Gastrocnemius medialis (tissue), 4 donors: ENCODE data around the gene MIGA2. TPM values are rescaled to one million over a fixed set of nuclear protein-coding genes. Genes with fewer than 3 reads are reported as not detected.

Experiments
- ATAC-seq, 2 donors: fragments of 150-250 bp; one replicate each; pipeline ENCODE4 v1.9.1; 2016
- DNase-seq, 2 donors: peaks; one replicate each; pipeline ENCODE4 v3.0.0-alpha.2; 2019
- H3K27ac ChIP-seq, 4 donors: fragments of 200-600 bp; sonication (generic); 1 replicate in 1 of 4; 2 replicates in 3 of 4; pipeline ENCODE4 v1.5.1; 2016 to 2018; ENCODE audit warnings: mild to moderate bottlenecking in 2 of 4, moderate library complexity in 1 of 4
- H3K27me3 ChIP-seq, 3 donors: fragments of 200-600 bp; sonication (generic) in 2 of 3; 1 replicate in 1 of 3; 2 replicates in 2 of 3; pipeline versions ENCODE4 v1.5.1 to v1.6.0; 2016 to 2019; ENCODE audit warnings: mild to moderate bottlenecking in 1 of 3, moderate library complexity in 1 of 3
- H3K36me3 ChIP-seq, 2 donors: fragments of 200-600 bp; sonication (generic) in 1 of 2; one replicate each; pipeline ENCODE4 v1.5.1; 2017 to 2018
- H3K4me1 ChIP-seq, 2 donors: fragments of 200-600 bp; sonication (generic) in 1 of 2; one replicate each; pipeline ENCODE4 v1.5.1; 2016 to 2017; ENCODE audit warnings: mild to moderate bottlenecking in 2 of 2
- H3K4me3 ChIP-seq, 4 donors: fragments of 200-600 bp; sonication (generic) in 3 of 4; 1 replicate in 1 of 4; 2 replicates in 3 of 4; pipeline ENCODE4 v1.5.1; 2016 to 2019; ENCODE audit warnings: mild to moderate bottlenecking in 2 of 4
- H3K9me3 ChIP-seq, 3 donors: fragments of 200-600 bp; sonication (generic) in 2 of 3; 1 replicate in 1 of 3; 2 replicates in 2 of 3; pipeline ENCODE4 v1.5.1; 2016 to 2019
- CTCF ChIP-seq, 5 experiments: fragments of 450-650 bp in 3 of 5; fragments of 200-600 bp in 2 of 5; sonication (generic) in 2 of 5; IDR thresholded peaks in 4 of 5; conservative IDR thresholded peaks in 1 of 5; 1 replicate in 4 of 5; 2 replicates in 1 of 5; pipeline ENCODE4 v1.5.1; 2016 to 2019; ENCODE audit warnings: antibody characterized with exemption in 5 of 5, mild to moderate bottlenecking in 3 of 5, moderate library complexity in 3 of 5
- POLR2A ChIP-seq, 2 donors: fragments of 450-650 bp; IDR thresholded peaks; one replicate each; pipeline ENCODE4 v1.6.1; 2017; ENCODE audit warnings: antibody characterized with exemption in 2 of 2, mild to moderate bottlenecking in 2 of 2, moderate library complexity in 2 of 2
- in situ Hi-C, 4 donors: fragments of 200-750 bp; cut with MboI; loops; one replicate each; pipeline versions ENCODE4 v1.15.0 to v1.8.0; 2017; ENCODE audit warnings: low sequenced_read_pairs in 4 of 4
- intact Hi-C: fragments of 100-400 bp; cut with DNase I; formaldehyde crosslinking; loops from one replicate; pipeline ENCODE4 v1.15.1; 2023; ENCODE audit warnings: low total_unique reads
- total RNA-seq, 4 donors: library from RNA; depleted of rRNA; stranded (reverse); fragments of >200 nt; gene quantifications; one replicate each; pipeline versions ENCODE4 v1.1.0 to v1.2.3, GENCODE V29; 2016

Gene MIGA2
- total RNA-seq, 4 donors from 2014 or later, result 5.8 to 20.6 (median 18.1) TPM

GRCh38 chr9:129078691-129079503 lies 42.5 kb downstream of the MIGA2 start:
- Histone ChIP-seq H3K27ac (no peak overlapping the region), H3K36me3 (no peaks in the 10 kb centered on the region), H3K4me1 (peaks cover 10 to 19% of the 10 kb centered on the region in 2 donors), H3K27me3 (no peaks in the 10 kb centered on the region), H3K9me3 (no peaks in the 10 kb centered on the region), H3K4me3 (no peak overlapping the region)
- ATAC-seq (no peak), DNase-seq (no peak)
- intact Hi-C loops, result no loop called here
- TF ChIP-seq CTCF (IDR thresholded peaks at IDR 0.05 in 4 of 5, conservative IDR thresholded peaks at IDR 0.05 in 1 of 5) (no peak), POLR2A (IDR thresholded peaks at IDR 0.05) (no peak)
- in situ Hi-C loops, result no loop called here

- in situ Hi-C loops, result no loop called here
- Histone ChIP-seq H3K27me3 (no peaks in the 10 kb centered on the region), H3K4me3 (peak overlapping the region in 2 of 4 donors; percentile 77 to 89), H3K36me3 (no peaks in the 10 kb centered on the region), H3K4me1 (peaks cover 10 to 19% of the 10 kb centered on the region in 2 donors), H3K9me3 (no peaks in the 10 kb centered on the region), H3K27ac (no peak overlapping the region)
- intact Hi-C loops, result loop anchor here (2.0 to 5.0 kb wide), 2 partner anchors 31 to 43 kb away; partner anchors contain the start of genes CRAT, MIGA2 and PTPA
- TF ChIP-seq POLR2A (IDR thresholded peaks at IDR 0.05) (no peak), CTCF (IDR thresholded peaks at IDR 0.05 in 4 of 5, conservative IDR thresholded peaks at IDR 0.05 in 1 of 5) (no peak)
- no peak for ATAC-seq
- no peak for DNase-seq
These were observed 43.4 kb downstream of the MIGA2 start for GRCh38 chr9:129079829-129080228.

GRCh38 chr9:129080298-129080600 lies 43.8 kb downstream of the MIGA2 start:
- H3K36me3 ChIP-seq, result peaks cover 0 to 2% of the 10 kb centered on the region in 2 donors
- H3K27me3 ChIP-seq, result no peaks in the 10 kb centered on the region
- DNase-seq, result no peak
- peak overlapping the region; percentile 77 to 89 (median 82) for H3K4me3 ChIP-seq
- peak overlapping the region; percentile 43 to 96 (median 82) for H3K27ac ChIP-seq
- intact Hi-C loops, result loop anchor here (2.0 to 5.0 kb wide), 2 partner anchors 31 to 43 kb away; partner anchors contain the start of genes CRAT, MIGA2 and PTPA
- TF ChIP-seq CTCF (IDR thresholded peaks at IDR 0.05 in 4 of 5, conservative IDR thresholded peaks at IDR 0.05 in 1 of 5) (no peak), POLR2A (IDR thresholded peaks at IDR 0.05) (no peak)
- in situ Hi-C loops, result no loop called here
- H3K4me1 ChIP-seq, result peaks cover 10 to 19% of the 10 kb centered on the region in 2 donors
- no peaks in the 10 kb centered on the region for H3K9me3 ChIP-seq
- no peak for ATAC-seq

- DNase-seq (peak; percentile 99), ATAC-seq (peak; percentile 92 to 94)
- in situ Hi-C loops (no loop called here), intact Hi-C loops (loop anchor here (2.0 to 5.0 kb wide), 2 partner anchors 30 to 43 kb away; partner anchors contain the start of genes CRAT, MIGA2 and PTPA)
- Histone ChIP-seq H3K27me3 (no peaks in the 10 kb centered on the region), H3K9me3 (no peaks in the 10 kb centered on the region), H3K27ac (peak within 1 kb of the TSS; percentile 84 to 96 (median 93)), H3K4me1 (peaks cover 10 to 19% of the 10 kb centered on the region in 2 donors), H3K36me3 (peaks cover 0 to 8% of the 10 kb centered on the region in 2 donors), H3K4me3 (peak within 1 kb of the TSS; percentile 77 to 89 (median 82))
- no peak for TF ChIP-seq CTCF (IDR thresholded peaks at IDR 0.05 in 4 of 5, conservative IDR thresholded peaks at IDR 0.05 in 1 of 5)
- TF ChIP-seq POLR2A (IDR thresholded peaks at IDR 0.05), result peak; percentile 83 to 85
These were observed 44.4 kb downstream of the MIGA2 start, which contains the start of gene DOLPP1 for GRCh38 chr9:129080601-129081387. Gene DOLPP1 (plus strand): TSS chr9:129081111. CDS start chr9:129081132, 21 bp downstream.
